A549 (cell line): ENCODE measurements around the gene STIM1. TPM values are rescaled to one million over a fixed set of nuclear protein-coding genes. Genes with fewer than 3 reads are reported as not detected.

Experiments used
- ATAC-seq, 2 experiments: fragments of 200-7000 bp in 1 of 2; fragments of >200 bp in 1 of 2; cut with Nextera tagmentation in 1 of 2; cut with Tn5 transposase in 1 of 2; 3 replicates each; pipeline versions ENCODE4 v1.8.0 to v1.9.1; 2018 to 2020; ENCODE audit warnings: mild to moderate bottlenecking in 1 of 2, moderate library complexity in 1 of 2
- CTCF ChIA-PET: fragments of 300-600 bp; sonication (Branson Sonifier 250); formaldehyde crosslinking; extraction: SDS; loops from one replicate; lab custom pipeline; 2021; ENCODE audit warnings: antibody characterized with exemption, inconsistent platforms; lab: Yijun Ruan, JAX
- POLR2A ChIA-PET: fragments of 350-600 bp; formaldehyde crosslinking; extraction: SDS; loops from one replicate; lab custom pipeline; 2021; ENCODE audit warnings: antibody characterized with exemption, inconsistent platforms; lab: Yijun Ruan, JAX
- DNase-seq, 2 experiments: peaks; one replicate each; pipeline versions ENCODE4 v3.0.0 to v3.0.0-alpha.2; 2011 to 2016; ENCODE audit warnings: low read depth in 1 of 2, low spot score in 1 of 2
- FAIRE-seq: peaks from 2 replicates; lab custom pipeline; 2011; peaks lifted over from hg19 to GRCh38; lab: Jason Lieb, UNC
- H3K27ac ChIP-seq, 2 experiments: fragments of >200 bp; sonication (Bioruptor Twin); formaldehyde crosslinking; 3 replicates each; pipeline ENCODE4 v1.5.1; 2016 to 2017
- H3K4me1 ChIP-seq: fragments of >200 bp; sonication (Bioruptor Twin); formaldehyde crosslinking; 3 replicates; pipeline ENCODE4 v1.6.1; 2016
- H3K4me2 ChIP-seq: fragments of >200 bp; sonication (Bioruptor Twin); formaldehyde crosslinking; 3 replicates; pipeline ENCODE4 v1.6.1; 2016
- H3K4me3 ChIP-seq: fragments of >200 bp; sonication (Bioruptor Twin); formaldehyde crosslinking; 3 replicates; pipeline ENCODE4 v1.5.1; 2016
- H3K9me3 ChIP-seq: fragments of >200 bp; sonication (Bioruptor Twin); formaldehyde crosslinking; 3 replicates; pipeline ENCODE4 v1.6.1; 2016
- BHLHE40 ChIP-seq: IDR thresholded peaks from 2 replicates; pipeline ENCODE4 v1.6.1; 2012; ENCODE audit warnings: low read depth, low read length, inconsistent platforms
- CEBPB ChIP-seq, 2 experiments: fragments of >200 bp in 1 of 2; sonication (Bioruptor Twin) in 1 of 2; formaldehyde crosslinking in 1 of 2; IDR thresholded peaks; 2 replicates each; pipeline ENCODE4 v1.6.1; 2012 to 2016
- EHF ChIP-seq: fragments of 250-450 bp; sonication (Bioruptor Pico); IDR thresholded peaks from 2 replicates; pipeline ENCODE4 v1.5.0; 2020; ENCODE audit warnings: mild to moderate bottlenecking
- ESRRA ChIP-seq: fragments of 150-350 bp; IDR thresholded peaks from 2 replicates; pipeline ENCODE4 v1.6.1; 2014; ENCODE audit warnings: mild to moderate bottlenecking, low read length, borderline replicate concordance
- FOSB ChIP-seq: fragments of 250-450 bp; sonication (Bioruptor Pico); IDR thresholded peaks from 2 replicates; pipeline ENCODE4 v1.5.0; 2020; ENCODE audit warnings: mild to moderate bottlenecking, moderate library complexity
- FOXS1 ChIP-seq: fragments of 250-450 bp; sonication (Bioruptor Pico); IDR thresholded peaks from 2 replicates; pipeline ENCODE4 v1.5.0; 2020; ENCODE audit warnings: mild to moderate bottlenecking, moderate library complexity
- HDAC2 ChIP-seq: fragments of 200-600 bp; sonication (generic); IDR thresholded peaks from 2 replicates; pipeline ENCODE4 v1.6.1; 2016
- HES2 ChIP-seq: fragments of >200 bp; sonication (Bioruptor Twin); formaldehyde crosslinking; IDR thresholded peaks from 2 replicates; pipeline ENCODE4 v1.6.1; 2016
- HEYL ChIP-seq: fragments of 250-450 bp; sonication (Bioruptor Pico); IDR thresholded peaks from 2 replicates; pipeline ENCODE4 v1.8.0; 2021; ENCODE audit warnings: mild to moderate bottlenecking, moderate library complexity
- HOXA7 ChIP-seq: fragments of 250-450 bp; sonication (Bioruptor Pico); IDR thresholded peaks from 2 replicates; pipeline ENCODE4 v1.5.0; 2020; ENCODE audit warnings: mild to moderate bottlenecking, moderate library complexity
- HOXB13 ChIP-seq: fragments of 250-450 bp; sonication (Bioruptor Pico); IDR thresholded peaks from 2 replicates; pipeline ENCODE4 v1.5.0; 2020; ENCODE audit warnings: low read depth, mild to moderate bottlenecking, moderate library complexity
- HOXB5 ChIP-seq: fragments of 250-450 bp; sonication (Bioruptor Pico); IDR thresholded peaks from 2 replicates; pipeline ENCODE4 v1.5.0; 2020; ENCODE audit warnings: mild to moderate bottlenecking, moderate library complexity
- JUNB ChIP-seq: fragments of >200 bp; sonication (Bioruptor Twin); formaldehyde crosslinking; IDR thresholded peaks from 2 replicates; pipeline ENCODE4 v1.6.1; 2016
- KDM1A ChIP-seq: fragments of 200-600 bp; sonication (generic); IDR thresholded peaks from 2 replicates; pipeline ENCODE4 v1.6.1; 2016; ENCODE audit warnings: low read depth, mild to moderate bottlenecking
- MAFK ChIP-seq: fragments of 450-650 bp; IDR thresholded peaks from 2 replicates; pipeline ENCODE4 v1.6.1; 2014; ENCODE audit not compliant: partially characterized antibody
- NPAS2 ChIP-seq: fragments of 250-450 bp; sonication (Bioruptor Pico); IDR thresholded peaks from 2 replicates; pipeline ENCODE4 v1.8.0; 2022; ENCODE audit warnings: mild to moderate bottlenecking, moderate library complexity, borderline replicate concordance
- POLR2AphosphoS2 ChIP-seq: conservative IDR thresholded peaks from 2 replicates; pipeline ENCODE4 v1.6.1; 2012; ENCODE audit warnings: low read length, improper control_type of control experiment, inconsistent platforms
- RAD21 ChIP-seq, 2 experiments: fragments of >200 bp in 1 of 2; sonication (Bioruptor Twin) in 1 of 2; formaldehyde crosslinking in 1 of 2; IDR thresholded peaks in 1 of 2; conservative IDR thresholded peaks in 1 of 2; 2 replicates in 1 of 2; 3 replicates in 1 of 2; pipeline ENCODE4 v1.6.1; 2012 to 2018; ENCODE audit warnings: inconsistent platforms in 1 of 2
- RARB ChIP-seq: fragments of 250-450 bp; sonication (Bioruptor Pico); IDR thresholded peaks from 2 replicates; pipeline ENCODE4 v1.8.0; 2021; ENCODE audit warnings: mild to moderate bottlenecking, moderate library complexity
- RNF2 ChIP-seq: fragments of 200-600 bp; sonication (generic); IDR thresholded peaks from 2 replicates; pipeline ENCODE4 v1.6.1; 2016; ENCODE audit warnings: low read depth, mild to moderate bottlenecking, antibody characterized with exemption, moderate library complexity, borderline replicate concordance
- TP53 ChIP-seq: fragments of 250-450 bp; sonication (Bioruptor Pico); IDR thresholded peaks from 2 replicates; pipeline ENCODE4 v1.5.0; 2021; ENCODE audit warnings: mild to moderate bottlenecking, moderate library complexity
- ZC3H11A ChIP-seq: fragments of 450-650 bp; IDR thresholded peaks from 2 replicates; pipeline ENCODE4 v1.6.1; 2014; ENCODE audit warnings: antibody characterized with exemption, mild to moderate bottlenecking
- ZNF302 ChIP-seq: fragments of 250-450 bp; sonication (Bioruptor Pico); IDR thresholded peaks from 2 replicates; pipeline ENCODE4 v1.9.0; 2021; ENCODE audit warnings: inconsistent platforms, mild to moderate bottlenecking, moderate library complexity
- WGBS: methylation state at CpG from one replicate; pipeline ENCODE4 v1.1.6; 2017; ENCODE audit errors: missing lambda C conversion rate; 5-methylcytosine and 5-hydroxymethylcytosine counted together
- polyA plus RNA-seq, 4 experiments: library from polyadenylated mRNA; depleted of rRNA in 3 of 4; stranded (reverse); fragments of >200 nt; fragmentation: RNase III in 1 of 4; extraction: RNeasy Plus Mini Kit Qiagen cat#74134 plus additional on column Dnase treatment in 1 of 4; gene quantifications; 2 replicates in 3 of 4; 3 replicates in 1 of 4; pipeline ENCODE4 v1.2.3, GENCODE V29; 2011 to 2017
- TF ChIP-seq, protein P1 (sequence below): fragments of 250-450 bp; sonication (Bioruptor Pico); IDR thresholded peaks from 2 replicates; pipeline ENCODE4 v1.5.0; 2021; ENCODE audit warnings: mild to moderate bottlenecking, moderate library complexity, borderline replicate concordance
- TF ChIP-seq, protein P2 (sequence below): fragments of 250-450 bp; sonication (Bioruptor Pico); IDR thresholded peaks from 2 replicates; pipeline ENCODE4 v1.5.0; 2020; ENCODE audit warnings: low read depth, mild to moderate bottlenecking, moderate library complexity

The STIM1 gene
- polyA plus RNA-seq, 2 of the 4 experiments (the other 2 are of a cell fraction), result 35.2 to 38.7 TPM

DNA sequence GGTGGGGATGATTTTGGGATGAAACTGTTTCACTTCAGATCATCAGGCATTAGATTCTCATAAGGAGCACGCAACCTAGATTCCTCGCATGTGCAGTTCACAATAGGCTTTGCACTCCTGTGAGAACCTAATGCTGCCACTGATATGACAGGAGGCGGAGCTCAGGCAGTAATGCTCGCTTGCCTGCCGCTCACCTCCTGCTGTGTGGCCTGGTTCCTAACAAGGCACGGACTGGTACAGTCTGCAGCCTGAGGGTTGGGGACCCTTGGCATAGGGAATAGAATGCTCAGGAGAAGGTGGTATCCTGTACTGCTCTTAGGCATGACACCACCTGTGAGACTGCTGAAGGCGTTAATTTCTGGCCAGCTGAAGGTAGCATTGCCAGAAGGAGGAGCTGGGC, 47.0 kb downstream of the STIM1 start:
- DNase-seq, result no peak

DNA sequence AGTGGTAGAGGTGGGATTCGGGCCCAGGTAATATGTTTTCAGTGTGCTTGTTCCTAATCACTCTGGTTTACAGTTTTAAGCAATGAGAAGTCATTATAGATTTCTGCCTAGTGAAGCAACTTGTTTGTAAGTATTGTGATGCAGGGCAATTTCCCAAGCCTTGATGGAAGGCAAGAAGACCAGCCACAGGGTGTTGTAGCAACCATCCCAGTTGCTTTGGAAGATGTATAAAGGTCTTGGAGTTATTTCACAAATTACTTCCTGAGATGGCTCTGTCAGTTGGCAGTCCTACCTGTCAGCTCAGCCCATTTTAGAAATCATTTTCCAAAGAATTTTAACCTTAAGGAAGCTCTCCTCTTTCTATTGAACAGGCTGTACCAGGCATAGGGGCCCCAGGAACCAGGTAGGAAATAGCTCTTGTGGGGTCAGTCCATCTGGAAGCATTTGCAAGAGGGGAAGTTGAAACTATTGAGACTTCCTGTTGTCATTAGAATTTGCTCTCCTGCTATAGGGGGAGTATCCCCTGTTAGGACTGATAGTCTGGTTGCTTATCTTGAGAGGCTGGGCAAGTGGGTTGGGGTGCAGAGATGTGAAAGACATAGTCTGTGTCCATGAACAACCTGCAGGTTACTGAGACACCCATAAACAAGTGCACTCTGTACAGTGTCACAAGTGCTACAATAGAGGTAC, 47.9 kb downstream of the STIM1 start:
- H3K4me3 ChIP-seq, result no peak overlapping the region
- H3K27ac ChIP-seq, result peak overlapping the region; percentile 20 to 87; a peak in 4 of 6 replicates
- no peak for ATAC-seq
- H3K4me2 ChIP-seq, result peak overlapping the region; percentile 87; the same call in 2 of the 3 replicates
- 91% methylated on average over 1 of the region's 1 CpG for WGBS
- H3K4me1 ChIP-seq, result peaks cover 57% of the 10 kb centered on the region
- TF ChIP-seq KDM1A, result no peak
- no peak for TF ChIP-seq HOXA7 (CRISPR knock-in tag)
- TF ChIP-seq ZC3H11A, result no peak
- TF ChIP-seq BHLHE40, result no peak
- TF ChIP-seq MAFK, result no peak
- no peak for TF ChIP-seq HOXB13 (CRISPR knock-in tag)
- TF ChIP-seq RARB (CRISPR knock-in tag), result no peak
- no peak for TF ChIP-seq TP53 (CRISPR knock-in tag)
- TF ChIP-seq RAD21 (conservative IDR thresholded peaks at IDR 0.05 in 1 of 2, IDR thresholded peaks at IDR 0.05 in 1 of 2), result no peak
- no peak for TF ChIP-seq JUNB
- H3K9me3 ChIP-seq, result no peaks in the 10 kb centered on the region
- DNase-seq, result no peak
- CTCF ChIA-PET, result interaction anchor here (0.7 to 1.2 kb wide), 4 partner anchors 9 to 63 kb away, joined by 3 to 4 read pairs (median 3); no protein-coding TSS in a partner anchor
- POLR2A ChIA-PET, result no interaction called here
- FAIRE-seq, result no peak

More for the DNA sequence above, 47.0 kb downstream of the STIM1 start:
- H3K9me3 ChIP-seq, result no peaks in the 10 kb centered on the region
- WGBS, result 90% methylated on average over 7 of the region's 7 CpGs
- ATAC-seq, result no peak
- no peak overlapping the region for H3K27ac ChIP-seq
- no peak overlapping the region for H3K4me3 ChIP-seq
- POLR2A ChIA-PET, result no interaction called here
- no peak for FAIRE-seq
- no peak overlapping the region for H3K4me2 ChIP-seq
- CTCF ChIA-PET, result interaction anchor here (0.7 to 1.8 kb wide), 4 partner anchors 8 to 64 kb away, joined by 3 to 10 read pairs (median 4); partner anchors contain the start of gene STIM1
- H3K4me1 ChIP-seq, result peaks cover 51% of the 10 kb centered on the region
- no peak for TF ChIP-seq HDAC2
- no peak for TF ChIP-seq RNF2

DNA sequence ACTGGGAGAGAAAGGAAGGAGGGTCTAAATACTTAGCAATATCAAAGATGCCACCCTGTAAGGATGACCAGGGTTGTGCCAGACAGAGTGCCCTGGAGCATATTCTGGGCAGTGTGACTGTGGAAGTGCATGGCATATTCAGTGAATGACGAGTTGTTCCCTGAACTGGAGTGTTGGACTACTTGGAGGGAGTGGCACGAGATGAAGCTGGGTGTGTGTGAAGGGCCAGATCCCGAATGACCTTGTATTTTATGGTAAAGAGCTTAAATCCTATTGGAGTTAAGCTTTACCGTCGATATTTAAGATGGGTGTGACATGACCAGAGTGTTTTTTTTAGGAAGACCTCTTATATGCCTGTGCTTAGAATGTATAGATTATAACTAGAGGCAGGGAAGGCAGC, 48.8 kb downstream of the STIM1 start:
- Histone ChIP-seq H3K4me2 (peak overlapping the region; percentile 87), H3K4me1 (peaks cover 57% of the 10 kb centered on the region), H3K27ac (peak overlapping the region; percentile 65 to 87), H3K4me3 (no peak overlapping the region)
- 56% methylated on average over 5 of the region's 5 CpGs for WGBS
- no peak for FAIRE-seq
- peak in 1 of 2 experiments; percentile 39; a peak in 4 of 6 replicates for ATAC-seq
- POLR2A ChIA-PET, result interaction anchor here (0.5 kb wide), 1 partner anchor 18 kb away, joined by 4 read pairs; no protein-coding TSS in a partner anchor
- no peak for TF ChIP-seq EHF (CRISPR knock-in tag)
- no peak for TF ChIP-seq ZNF302 (CRISPR knock-in tag)
- TF ChIP-seq CEBPB (IDR thresholded peaks at IDR 0.05), result no peak
- TF ChIP-seq, protein P1, sequence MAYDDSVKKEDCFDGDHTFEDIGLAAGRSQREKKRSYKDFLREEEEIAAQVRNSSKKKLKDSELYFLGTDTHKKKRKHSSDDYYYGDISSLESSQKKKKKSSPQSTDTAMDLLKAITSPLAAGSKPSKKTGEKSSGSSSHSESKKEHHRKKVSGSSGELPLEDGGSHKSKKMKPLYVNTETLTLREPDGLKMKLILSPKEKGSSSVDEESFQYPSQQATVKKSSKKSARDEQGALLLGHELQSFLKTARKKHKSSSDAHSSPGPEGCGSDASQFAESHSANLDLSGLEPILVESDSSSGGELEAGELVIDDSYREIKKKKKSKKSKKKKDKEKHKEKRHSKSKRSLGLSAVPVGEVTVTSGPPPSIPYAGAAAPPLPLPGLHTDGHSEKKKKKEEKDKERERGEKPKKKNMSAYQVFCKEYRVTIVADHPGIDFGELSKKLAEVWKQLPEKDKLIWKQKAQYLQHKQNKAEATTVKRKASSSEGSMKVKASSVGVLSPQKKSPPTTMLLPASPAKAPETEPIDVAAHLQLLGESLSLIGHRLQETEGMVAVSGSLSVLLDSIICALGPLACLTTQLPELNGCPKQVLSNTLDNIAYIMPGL, result no peak
- TF ChIP-seq NPAS2, result no peak
- no peak for TF ChIP-seq TP53 (CRISPR knock-in tag)
- TF ChIP-seq, protein P2, sequence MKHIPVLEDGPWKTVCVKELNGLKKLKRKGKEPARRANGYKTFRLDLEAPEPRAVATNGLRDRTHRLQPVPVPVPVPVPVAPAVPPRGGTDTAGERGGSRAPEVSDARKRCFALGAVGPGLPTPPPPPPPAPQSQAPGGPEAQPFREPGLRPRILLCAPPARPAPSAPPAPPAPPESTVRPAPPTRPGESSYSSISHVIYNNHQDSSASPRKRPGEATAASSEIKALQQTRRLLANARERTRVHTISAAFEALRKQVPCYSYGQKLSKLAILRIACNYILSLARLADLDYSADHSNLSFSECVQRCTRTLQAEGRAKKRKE (CRISPR knock-in tag), result no peak
- no peak for TF ChIP-seq HOXB5
- TF ChIP-seq FOXS1, result no peak
- no peak for TF ChIP-seq HEYL
- TF ChIP-seq FOSB (CRISPR knock-in tag), result no peak
- TF ChIP-seq ESRRA, result no peak
- TF ChIP-seq HES2, result no peak
- TF ChIP-seq POLR2AphosphoS2, result no peak
- TF ChIP-seq, all 56 proteins: peak for 0
- DNase-seq, result no peak
- CTCF ChIA-PET, result interaction anchor here (0.7 to 3.7 kb wide), 2 partner anchors 15 to 50 kb away, joined by 3 to 22 read pairs; partner anchors contain the start of gene STIM1
- H3K9me3 ChIP-seq, result no peaks in the 10 kb centered on the region
